Measurements from ENCODE around the gene MOB3A. TPM values are rescaled to one million over a fixed set of nuclear protein-coding genes. Genes with fewer than 3 reads are reported as not detected.

MOB3A gene
- total and polyA plus RNA-seq, 2 experiments from 2014 or later: 2.9 to 5.9 TPM

GRCh38 chr19:2077833-2078619 lies 18.1 kb downstream of the MOB3A start:
- no peaks in the 10 kb centered on the region for H3K4me1 Mint-ChIP-seq
- H3K27ac Mint-ChIP-seq: no peak overlapping the region
- H3K9me2 ChIP-seq (ENCODE audit: insufficient read depth): no peaks in the 10 kb centered on the region
- H3K4me3 Mint-ChIP-seq: no peak overlapping the region
- no peaks in the 10 kb centered on the region for H4K20me1 ChIP-seq (replicated peaks; ENCODE audit: insufficient read depth)
- no peak overlapping the region for H3K4me3 ChIP-seq
- no peaks in the 10 kb centered on the region for H3K27me3 ChIP-seq (ENCODE audit: insufficient read depth)
- H3K36me3 ChIP-seq (ENCODE audit: insufficient read depth): no peaks in the 10 kb centered on the region; the same call in 1 of the 2 replicates
- no peak overlapping the region for H3K27ac ChIP-seq (ENCODE audit: low read depth)
- no peak overlapping the region for H3K4me2 ChIP-seq
- no peaks in the 10 kb centered on the region for H3K36me3 Mint-ChIP-seq (ENCODE audit: low read depth)
- H3K27me3 Mint-ChIP-seq (ENCODE audit: insufficient read depth, low read depth, poor library complexity): peaks cover 8% of the 10 kb centered on the region
- H3F3A ChIP-seq (replicated peaks; ENCODE audit: low read depth): no peaks in the 10 kb centered on the region
- TF ChIP-seq EZH2 (IDR thresholded peaks at IDR 0.05; ENCODE audit: low read depth, unreplicated experiment) (no peak), EZH2phosphoT487 (IDR thresholded peaks at IDR 0.05; ENCODE audit: unreplicated experiment) (no peak), ZNF331 (CRISPR knock-in tag; IDR thresholded peaks at IDR 0.05; ENCODE audit: low read depth) (no peak), ZNF462 (CRISPR knock-in tag; IDR thresholded peaks at IDR 0.05) (no peak), REST (IDR thresholded peaks at IDR 0.05; ENCODE audit: unreplicated experiment) (no peak), POLR2AphosphoS5 (IDR thresholded peaks at IDR 0.05; ENCODE audit: low read depth) (no peak)
- TF ChIP-seq, protein P1, sequence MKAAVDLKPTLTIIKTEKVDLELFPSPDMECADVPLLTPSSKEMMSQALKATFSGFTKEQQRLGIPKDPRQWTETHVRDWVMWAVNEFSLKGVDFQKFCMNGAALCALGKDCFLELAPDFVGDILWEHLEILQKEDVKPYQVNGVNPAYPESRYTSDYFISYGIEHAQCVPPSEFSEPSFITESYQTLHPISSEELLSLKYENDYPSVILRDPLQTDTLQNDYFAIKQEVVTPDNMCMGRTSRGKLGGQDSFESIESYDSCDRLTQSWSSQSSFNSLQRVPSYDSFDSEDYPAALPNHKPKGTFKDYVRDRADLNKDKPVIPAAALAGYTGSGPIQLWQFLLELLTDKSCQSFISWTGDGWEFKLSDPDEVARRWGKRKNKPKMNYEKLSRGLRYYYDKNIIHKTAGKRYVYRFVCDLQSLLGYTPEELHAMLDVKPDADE (IDR thresholded peaks at IDR 0.05): no peak
- no peaks in the 10 kb centered on the region for H3K79me2 ChIP-seq (replicated peaks; ENCODE audit: insufficient read depth)
- no peaks in the 10 kb centered on the region for H3K4me1 ChIP-seq (ENCODE audit: insufficient read depth)
- DNase-seq (ENCODE audit: low spot score) (no peak), ATAC-seq (no peak)
- no peak overlapping the region for H2AFZ ChIP-seq
- H3K9me3 Mint-ChIP-seq: no peaks in the 10 kb centered on the region
